Endodermal cell (in vitro differentiated cells): ENCODE measurements around the gene MAD2L1. TPM values are rescaled to one million over a fixed set of nuclear protein-coding genes. Genes with fewer than 3 reads are reported as not detected.
A peak's percentile ranks its signal among the peaks of the same experiment; 100 is the strongest.

Experiments
- DNase-seq: peaks from one replicate; pipeline ENCODE4 v3.0.0-alpha.2; 2017
- H3K27ac ChIP-seq: 2 replicates; pipeline ENCODE4 v1.5.1; 2013; ENCODE audit warnings: mild to moderate bottlenecking, low read depth, low read length, moderate library complexity
- H3K27me3 ChIP-seq: 2 replicates; pipeline ENCODE4 v1.6.1; 2013; ENCODE audit warnings: mild to moderate bottlenecking, low read length, moderate library complexity; ENCODE audit not compliant: insufficient read depth, control insufficient read depth, poor library complexity, severe bottlenecking
- H3K36me3 ChIP-seq: 2 replicates; pipeline ENCODE4 v1.7.0; 2013; ENCODE audit warnings: mild to moderate bottlenecking, low read length, moderate library complexity; ENCODE audit not compliant: control insufficient read depth, insufficient read depth
- H3K4me1 ChIP-seq: one replicate; pipeline ENCODE4 v1.7.0; 2013; ENCODE audit warnings: low read length; ENCODE audit not compliant: control insufficient read depth, insufficient read depth
- H3K4me3 ChIP-seq: 2 replicates; pipeline ENCODE4 v1.5.1; 2013; ENCODE audit warnings: mild to moderate bottlenecking, low read length, moderate library complexity
- H3K9ac ChIP-seq: 2 replicates; pipeline ENCODE4 v1.6.1; 2013; ENCODE audit warnings: mild to moderate bottlenecking, low read length, moderate library complexity; ENCODE audit not compliant: poor library complexity, severe bottlenecking; ENCODE audit errors: extremely low read depth
- H3K9me3 ChIP-seq: 2 replicates; pipeline ENCODE4 v1.6.1; 2013; ENCODE audit warnings: mild to moderate bottlenecking, low read length, moderate library complexity; ENCODE audit not compliant: control insufficient read depth
- H3K27ac Mint-ChIP-seq: 2 replicates; pipeline ENCODE4 v1.8.0; 2020; ENCODE audit warnings: mixed read lengths
- H3K27me3 Mint-ChIP-seq: 2 replicates; pipeline ENCODE4 v1.8.0; 2021; ENCODE audit warnings: mild to moderate bottlenecking, mixed read lengths; ENCODE audit not compliant: insufficient read depth
- H3K36me3 Mint-ChIP-seq: 2 replicates; pipeline ENCODE4 v1.8.0; 2020; ENCODE audit warnings: low read depth, mixed read lengths
- H3K4me1 Mint-ChIP-seq: 2 replicates; pipeline ENCODE4 v1.8.0; 2020; ENCODE audit warnings: mixed read lengths
- H3K4me3 Mint-ChIP-seq: 2 replicates; pipeline ENCODE4 v1.8.0; 2020; ENCODE audit warnings: mild to moderate bottlenecking, moderate library complexity, mixed read lengths
- H3K9me3 Mint-ChIP-seq: 2 replicates; pipeline ENCODE4 v1.8.0; 2020; ENCODE audit warnings: mild to moderate bottlenecking, mixed read lengths
- WGBS, 2 experiments: methylation state at CpG; one replicate each; pipeline versions ENCODE4 v1.1.5 to v1.1.7; 2013; ENCODE audit warnings: missing lambda C conversion rate in 2 of 2, mixed read lengths in 1 of 2; ENCODE audit not compliant: insufficient coverage in 1 of 2, insufficient read length in 1 of 2; 5-methylcytosine and 5-hydroxymethylcytosine counted together
- total RNA-seq, 2 donors: library from RNA; stranded (reverse); fragmentation: NEBNext Ultra II Directional in 1 of 2; extraction: Animal tissue kit (Norgen Biotek cat#: 25700) in 1 of 2; gene quantifications; 2 replicates in 1 of 2; 3 replicates in 1 of 2; pipeline ENCODE4 v1.2.1, GENCODE V29; 2021
- TF ChIP-seq, protein P1 (sequence below): fragments of 200-600 bp; sonication (generic); conservative IDR thresholded peaks from 2 replicates; pipeline ENCODE4 v1.5.0; 2021; ENCODE audit warnings: antibody characterized with exemption, mild to moderate bottlenecking

MAD2L1 gene
- total RNA-seq, 2 donors from 2014 or later, result 53.3 to 82.4 TPM

DNA sequence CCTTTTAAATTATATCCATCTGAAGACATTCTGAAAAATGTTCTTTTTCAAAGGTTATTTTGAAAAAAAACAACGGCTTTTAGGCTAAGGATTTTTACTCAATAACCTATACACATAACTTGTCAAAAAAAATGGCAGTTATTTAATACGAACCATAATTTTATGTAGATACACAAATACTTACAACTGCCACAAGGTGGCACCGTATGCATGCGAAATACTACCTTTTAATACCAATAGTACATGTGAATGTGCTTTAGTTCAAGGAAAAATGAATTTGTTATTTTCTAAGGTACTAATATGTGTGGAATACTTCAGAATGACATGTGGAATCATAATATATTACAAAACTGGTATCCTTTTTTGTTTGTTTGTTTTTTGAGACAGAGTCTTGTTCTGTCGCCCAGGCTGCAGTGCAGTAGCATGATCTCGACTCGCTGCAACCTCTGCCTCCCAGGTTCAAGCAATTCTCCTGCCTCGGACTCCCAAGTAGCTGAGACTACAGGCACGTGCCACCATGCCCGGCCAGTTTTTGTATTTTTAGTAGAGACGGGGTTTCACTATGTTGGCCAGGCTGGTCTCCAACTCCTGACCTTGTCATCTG lies 4.6 kb upstream of the MAD2L1 start:
- H3K36me3 ChIP-seq, result no peaks in the 10 kb centered on the region
- TF ChIP-seq, protein P1, sequence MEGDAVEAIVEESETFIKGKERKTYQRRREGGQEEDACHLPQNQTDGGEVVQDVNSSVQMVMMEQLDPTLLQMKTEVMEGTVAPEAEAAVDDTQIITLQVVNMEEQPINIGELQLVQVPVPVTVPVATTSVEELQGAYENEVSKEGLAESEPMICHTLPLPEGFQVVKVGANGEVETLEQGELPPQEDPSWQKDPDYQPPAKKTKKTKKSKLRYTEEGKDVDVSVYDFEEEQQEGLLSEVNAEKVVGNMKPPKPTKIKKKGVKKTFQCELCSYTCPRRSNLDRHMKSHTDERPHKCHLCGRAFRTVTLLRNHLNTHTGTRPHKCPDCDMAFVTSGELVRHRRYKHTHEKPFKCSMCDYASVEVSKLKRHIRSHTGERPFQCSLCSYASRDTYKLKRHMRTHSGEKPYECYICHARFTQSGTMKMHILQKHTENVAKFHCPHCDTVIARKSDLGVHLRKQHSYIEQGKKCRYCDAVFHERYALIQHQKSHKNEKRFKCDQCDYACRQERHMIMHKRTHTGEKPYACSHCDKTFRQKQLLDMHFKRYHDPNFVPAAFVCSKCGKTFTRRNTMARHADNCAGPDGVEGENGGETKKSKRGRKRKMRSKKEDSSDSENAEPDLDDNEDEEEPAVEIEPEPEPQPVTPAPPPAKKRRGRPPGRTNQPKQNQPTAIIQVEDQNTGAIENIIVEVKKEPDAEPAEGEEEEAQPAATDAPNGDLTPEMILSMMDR, result peak; percentile 85
- no peak overlapping the region for H3K4me3 Mint-ChIP-seq
- peaks cover 2% of the 10 kb centered on the region for H3K36me3 Mint-ChIP-seq
- no peak overlapping the region for H3K27ac Mint-ChIP-seq
- WGBS, 2 experiments, result 73 to 81% methylated on average over 4 to 8 of the region's 11 CpGs
- H3K27ac ChIP-seq, result no peak overlapping the region
- H3K4me1 ChIP-seq, result no peaks in the 10 kb centered on the region
- H3K27me3 ChIP-seq, result no peaks in the 10 kb centered on the region
- H3K9me3 ChIP-seq, result no peaks in the 10 kb centered on the region
- H3K4me3 ChIP-seq, result no peak overlapping the region
- H3K9me3 Mint-ChIP-seq, result peaks cover 3% of the 10 kb centered on the region
- DNase-seq, result peak; percentile 49
- peaks cover 14% of the 10 kb centered on the region for H3K4me1 Mint-ChIP-seq
- no peaks in the 10 kb centered on the region for H3K27me3 Mint-ChIP-seq
- H3K9ac ChIP-seq, result no peak overlapping the region

DNA sequence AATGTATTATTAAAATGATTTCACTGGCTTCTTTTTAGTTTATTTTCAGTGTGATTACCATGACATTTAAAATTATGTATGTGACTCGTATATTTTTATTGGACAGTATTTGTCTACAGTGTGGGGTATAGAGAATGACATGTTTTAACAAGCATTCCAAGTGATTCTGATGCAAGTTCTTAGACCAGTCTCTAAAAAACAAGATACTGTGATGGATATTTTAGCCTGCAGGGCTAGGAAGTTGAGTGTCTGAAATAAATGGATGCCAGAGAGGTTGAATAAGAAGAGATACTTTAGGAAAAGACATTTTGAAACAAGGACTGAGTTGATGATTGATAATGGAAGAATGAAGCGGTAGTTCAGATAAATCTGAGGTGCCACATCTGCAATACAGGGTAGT lies 3.5 kb upstream of the MAD2L1 start:
- Histone ChIP-seq H3K27ac (no peak overlapping the region), H3K27me3 (no peaks in the 10 kb centered on the region), H3K4me3 (no peak overlapping the region), H3K9me3 (no peaks in the 10 kb centered on the region), H3K4me1 (peaks cover 3% of the 10 kb centered on the region), H3K9ac (no peak overlapping the region), H3K36me3 (peaks cover 4% of the 10 kb centered on the region)
- no peak for DNase-seq
- peaks cover 14% of the 10 kb centered on the region for H3K4me1 Mint-ChIP-seq
- TF ChIP-seq, protein P1, result no peak
- H3K4me3 Mint-ChIP-seq, result no peak overlapping the region
- no peaks in the 10 kb centered on the region for H3K9me3 Mint-ChIP-seq
- H3K36me3 Mint-ChIP-seq, result no peaks in the 10 kb centered on the region
- H3K27me3 Mint-ChIP-seq, result no peaks in the 10 kb centered on the region
- WGBS, 2 experiments, result 74 to 100% methylated on average over 1 to 2 of the region's 2 CpGs
- H3K27ac Mint-ChIP-seq, result no peak overlapping the region

DNA sequence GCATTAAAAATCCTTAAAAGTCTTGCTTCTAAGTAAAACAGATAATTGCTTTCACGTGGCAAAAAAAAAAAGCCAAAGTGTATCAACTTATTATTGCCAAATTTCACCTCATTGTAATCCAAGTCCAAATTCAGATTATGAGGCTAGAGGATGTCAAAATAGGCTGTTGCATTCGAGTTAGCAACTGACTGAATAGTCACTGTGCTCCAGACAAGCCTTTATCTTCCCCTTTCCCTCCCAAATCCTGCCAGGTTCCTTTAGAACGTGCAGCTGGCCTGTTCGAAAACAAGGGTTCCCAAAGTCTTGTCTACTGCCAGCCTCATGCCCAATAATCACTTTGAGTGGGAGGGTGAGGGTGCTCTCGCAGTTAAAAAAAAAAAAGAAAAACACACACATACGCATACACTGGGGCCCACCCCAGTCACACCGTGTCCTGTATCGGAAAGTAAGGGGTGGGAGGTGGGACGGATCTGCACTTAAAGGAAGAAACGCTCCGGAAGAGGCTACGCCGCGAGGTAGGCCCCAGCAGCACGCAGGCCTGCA lies 603 bp downstream of the MAD2L1 start:
- H3K36me3 ChIP-seq, result peaks cover 26% of the 10 kb centered on the region
- Mint-ChIP-seq H3K36me3 (peaks cover 11% of the 10 kb centered on the region), H3K4me3 (peak overlapping the region; percentile 90), H3K27me3 (no peaks in the 10 kb centered on the region), H3K27ac (peak overlapping the region; percentile 99), H3K4me1 (peaks cover 27% of the 10 kb centered on the region), H3K9me3 (no peaks in the 10 kb centered on the region)
- H3K27ac ChIP-seq, result peak overlapping the region; percentile 92
- 1 to 20% methylated on average over 1 to 13 of the region's 15 CpGs for WGBS, 2 experiments
- TF ChIP-seq, protein P1, result no peak
- DNase-seq, result no peak
- H3K27me3 ChIP-seq, result no peaks in the 10 kb centered on the region
- H3K4me1 ChIP-seq, result peaks cover 12% of the 10 kb centered on the region
- peak overlapping the region; percentile 97 for H3K4me3 ChIP-seq
- H3K9ac ChIP-seq, result peak overlapping the region; percentile 91
- H3K9me3 ChIP-seq, result no peaks in the 10 kb centered on the region
